PC-9 (cell line): ENCODE data around the gene MLF2.

ENCODE experiments used
- CTCF ChIP-seq: fragments of 200-600 bp; sonication (generic); conservative IDR thresholded peaks from 2 replicates; pipeline ENCODE4 v1.6.1; 2017; ENCODE audit warnings: mixed run types, antibody characterized with exemption, mild to moderate bottlenecking, moderate library complexity
- EZH2 ChIP-seq: fragments of 200-600 bp; sonication (generic); IDR thresholded peaks from 2 replicates; pipeline ENCODE4 v1.8.0; 2017; ENCODE audit warnings: antibody characterized with exemption, low read depth

- no peak for TF ChIP-seq CTCF
- TF ChIP-seq EZH2, result no peak
Measured at GRCh38 chr12:6698352-6699046, 54.4 kb downstream of the MLF2 start.
